ENCODE data around the gene USP33. TPM values are rescaled to one million over a fixed set of nuclear protein-coding genes. Genes with fewer than 3 reads are reported as not detected.

USP33 gene
- total and polyA plus RNA-seq, 9 of the 15 experiments (the other 6 are each of a cell fraction or from before 2014, with no cell fraction given) = 22.4 to 83.5 (median 44.7) TPM

GRCh38 chr1:77783141-77783540 is 23.5 kb upstream of the USP33 start (continued):
- no peak for TF ChIP-seq RREB1 (CRISPR knock-in tag; IDR thresholded peaks at IDR 0.05)
- no peak for TF ChIP-seq SMAD4 (CRISPR knock-in tag; conservative IDR thresholded peaks at IDR 0.05)
- TF ChIP-seq ELF4 (CRISPR knock-in tag; IDR thresholded peaks at IDR 0.05) = no peak
- TF ChIP-seq GTF2A2 (tag; IDR thresholded peaks at IDR 0.05) = no peak
- TF ChIP-seq PML (IDR thresholded peaks at IDR 0.05; ENCODE audit: low read length) = no peak
- no peak for TF ChIP-seq MYC (IDR thresholded peaks at IDR 0.05; ENCODE audit: low read depth, low read length)
- TF ChIP-seq MYC (CRISPR knock-in tag; IDR thresholded peaks at IDR 0.05; ENCODE audit: borderline replicate concordance, low read depth) = no peak
- no peak for TF ChIP-seq FOXM1 (IDR thresholded peaks at IDR 0.05; ENCODE audit: low read depth)
- TF ChIP-seq FOXM1 (CRISPR knock-in tag; IDR thresholded peaks at IDR 0.05; ENCODE audit: low read depth) = no peak
- no peak for TF ChIP-seq ZNF398 (CRISPR knock-in tag; IDR thresholded peaks at IDR 0.05)
